GM19193 (cell line): ENCODE measurements around the gene PTPN11.

Experiments used
- POLR2A ChIP-seq: IDR thresholded peaks from 4 replicates; pipeline ENCODE4 v1.6.1; 2011; ENCODE audit not compliant: insufficient read depth, insufficient read length; ENCODE audit errors: extremely low read depth

PTPN11 gene

GRCh38 chr12:112482733-112483132, 64.0 kb downstream of the PTPN11 start:
- TF ChIP-seq POLR2A = no peak

- no peak for TF ChIP-seq POLR2A
Measured at GRCh38 chr12:112486361-112486760, 67.6 kb downstream of the PTPN11 start.

- TF ChIP-seq POLR2A = no peak
Measured at GRCh38 chr12:112488257-112488876, 69.6 kb downstream of the PTPN11 start.

- TF ChIP-seq POLR2A = no peak
Measured at GRCh38 chr12:112489456-112489855, 70.7 kb downstream of the PTPN11 start.

- TF ChIP-seq POLR2A = no peak
Measured at GRCh38 chr12:112496496-112496895, 77.7 kb downstream of the PTPN11 start.

- no peak for TF ChIP-seq POLR2A
Measured at GRCh38 chr12:112498580-112498979, 79.8 kb downstream of the PTPN11 start.

GRCh38 chr12:112503512-112503911, 84.8 kb downstream of the PTPN11 start:
- TF ChIP-seq POLR2A = no peak

- no peak for TF ChIP-seq POLR2A
Measured at GRCh38 chr12:112506513-112507166, 87.9 kb downstream of the PTPN11 start.

GRCh38 chr12:112513471-112513870, 94.7 kb downstream of the PTPN11 start:
- TF ChIP-seq POLR2A = no peak

- TF ChIP-seq POLR2A = no peak
Measured at GRCh38 chr12:112514456-112514855, 95.7 kb downstream of the PTPN11 start.

GRCh38 chr12:112514926-112515642, 96.3 kb downstream of the PTPN11 start:
- no peak for TF ChIP-seq POLR2A

- TF ChIP-seq POLR2A = no peak
Measured at GRCh38 chr12:112515868-112516267, 97.1 kb downstream of the PTPN11 start.

GRCh38 chr12:112517730-112518364, 99.1 kb downstream of the PTPN11 start:
- no peak for TF ChIP-seq POLR2A

- TF ChIP-seq POLR2A = no peak
Measured at GRCh38 chr12:112518365-112518735, 99.6 kb downstream of the PTPN11 start.

GRCh38 chr12:112523856-112524255, 105.1 kb downstream of the PTPN11 start:
- no peak for TF ChIP-seq POLR2A
